Skin epidermis (tissue), 12 donors: Measurements from ENCODE around the gene RAD51AP2.
"Not testable (repeated sequence)": the region's sequence is repeated elsewhere in the genome, so short reads cannot be mapped to it uniquely, and the experiment has no call there.

Experiments
- H3K27ac ChIP-seq, 21 experiments: fragments of 200-600 bp; sonication (generic) in 11 of 21; one replicate each; pipeline ENCODE4 v1.5.0; 2020; ENCODE audit warnings: mild to moderate bottlenecking in 3 of 21, inconsistent platforms in 2 of 21, moderate library complexity in 2 of 21
- H3K4me3 ChIP-seq, 7 experiments: fragments of 200-600 bp; sonication (generic) in 2 of 7; one replicate each; pipeline ENCODE4 v1.5.0; 2020; ENCODE audit warnings: inconsistent platforms in 2 of 7, mild to moderate bottlenecking in 2 of 7, moderate library complexity in 1 of 7

RAD51AP2 gene

GRCh38 chr2:17518212-17519154, at the start of gene RAD51AP2:
Gene RAD51AP2, minus strand, starts transcription at chr2:17518440. Its CDS starts 25 bp downstream, at chr2:17518415.
- peak within 1 kb of the TSS; percentile 21 to 41 (median 31) for H3K4me3 ChIP-seq
- peak within 1 kb of the TSS in 8 of 21 experiments; percentile 11 to 66 (median 28) for H3K27ac ChIP-seq

- H3K4me3 ChIP-seq, H3K27ac ChIP-seq: not testable (repeated sequence)
Measured at GRCh38 chr2:17565726-17566125, 47.5 kb upstream of the RAD51AP2 start.

- H3K27ac ChIP-seq, result peak overlapping the region in 1 of 21 experiments; percentile 19
- no peak overlapping the region for H3K4me3 ChIP-seq
Measured at GRCh38 chr2:17558878-17559277, 40.6 kb upstream of the RAD51AP2 start.

DNA sequence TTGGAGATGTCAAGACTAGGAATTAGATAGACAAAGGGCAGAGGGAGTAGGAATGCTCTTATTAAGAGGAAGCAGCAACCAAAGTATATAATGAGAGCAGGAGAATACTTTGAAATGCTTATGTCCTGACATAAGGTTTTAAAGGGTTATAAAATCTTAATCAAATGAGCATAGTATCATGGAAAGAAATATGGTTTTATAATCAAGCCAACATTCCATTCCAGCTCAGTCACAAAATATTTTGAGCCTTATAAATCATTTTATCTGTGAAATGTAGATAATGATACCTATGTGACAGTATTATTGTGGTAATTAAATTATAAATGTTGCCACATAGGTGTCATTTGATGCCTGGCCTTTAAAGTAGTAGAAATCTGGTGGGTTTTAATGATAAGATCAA, 39.8 kb upstream of the RAD51AP2 start:
- Histone ChIP-seq H3K27ac (peak overlapping the region in 2 of 21 experiments; percentile 12 to 56), H3K4me3 (no peak overlapping the region)

GRCh38 chr2:17557596-17557995, 39.4 kb upstream of the RAD51AP2 start:
- H3K27ac ChIP-seq, result peak overlapping the region in 2 of 21 experiments; percentile 12 to 56
- no peak overlapping the region for H3K4me3 ChIP-seq

DNA sequence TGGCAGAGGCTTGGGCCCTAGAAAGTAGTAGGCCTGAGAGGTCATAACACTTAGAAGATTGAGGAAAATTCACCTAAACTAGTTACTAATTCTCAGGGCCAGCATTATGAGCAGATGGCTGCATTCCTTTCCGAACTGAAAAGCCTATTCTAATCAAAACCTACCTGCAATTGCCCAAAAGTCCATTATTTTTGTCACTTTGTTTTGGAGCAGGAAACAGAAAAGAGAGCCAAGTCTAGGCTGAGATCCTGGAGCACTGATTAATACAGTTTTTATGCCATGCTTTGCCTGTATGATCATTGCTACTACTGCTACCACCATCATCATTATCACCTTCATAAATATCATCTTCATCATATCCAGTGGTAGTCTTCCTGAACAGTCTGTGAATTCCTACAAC, 36.9 kb upstream of the RAD51AP2 start:
- H3K27ac ChIP-seq, result no peak overlapping the region
- H3K4me3 ChIP-seq, result no peak overlapping the region

- H3K27ac ChIP-seq, result no peak overlapping the region
- H3K4me3 ChIP-seq, result no peak overlapping the region
Measured at GRCh38 chr2:17550907-17551306, 32.7 kb upstream of the RAD51AP2 start.

GRCh38 chr2:17547737-17548136, 29.5 kb upstream of the RAD51AP2 start:
- no peak overlapping the region for H3K4me3 ChIP-seq
- H3K27ac ChIP-seq, result no peak overlapping the region

DNA sequence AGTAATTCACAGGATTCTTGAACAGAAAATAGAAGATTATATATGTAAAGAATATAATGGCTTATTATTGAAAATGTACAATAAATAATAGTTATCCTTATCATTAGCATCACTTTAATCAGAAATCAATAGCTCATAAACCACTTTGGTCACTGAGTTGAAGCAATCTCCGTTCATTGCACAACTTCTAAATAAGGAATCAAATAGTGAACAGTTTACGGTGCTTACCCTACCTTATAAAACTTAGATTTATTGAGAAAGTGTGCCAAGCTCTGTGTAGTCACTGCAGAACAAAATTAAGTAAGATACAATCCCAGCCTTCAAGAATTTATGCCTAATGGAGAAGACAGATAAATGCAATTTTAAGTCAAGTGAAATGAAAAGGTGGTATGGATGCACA, 29.0 kb upstream of the RAD51AP2 start:
- H3K27ac ChIP-seq, result no peak overlapping the region
- H3K4me3 ChIP-seq, result no peak overlapping the region

DNA sequence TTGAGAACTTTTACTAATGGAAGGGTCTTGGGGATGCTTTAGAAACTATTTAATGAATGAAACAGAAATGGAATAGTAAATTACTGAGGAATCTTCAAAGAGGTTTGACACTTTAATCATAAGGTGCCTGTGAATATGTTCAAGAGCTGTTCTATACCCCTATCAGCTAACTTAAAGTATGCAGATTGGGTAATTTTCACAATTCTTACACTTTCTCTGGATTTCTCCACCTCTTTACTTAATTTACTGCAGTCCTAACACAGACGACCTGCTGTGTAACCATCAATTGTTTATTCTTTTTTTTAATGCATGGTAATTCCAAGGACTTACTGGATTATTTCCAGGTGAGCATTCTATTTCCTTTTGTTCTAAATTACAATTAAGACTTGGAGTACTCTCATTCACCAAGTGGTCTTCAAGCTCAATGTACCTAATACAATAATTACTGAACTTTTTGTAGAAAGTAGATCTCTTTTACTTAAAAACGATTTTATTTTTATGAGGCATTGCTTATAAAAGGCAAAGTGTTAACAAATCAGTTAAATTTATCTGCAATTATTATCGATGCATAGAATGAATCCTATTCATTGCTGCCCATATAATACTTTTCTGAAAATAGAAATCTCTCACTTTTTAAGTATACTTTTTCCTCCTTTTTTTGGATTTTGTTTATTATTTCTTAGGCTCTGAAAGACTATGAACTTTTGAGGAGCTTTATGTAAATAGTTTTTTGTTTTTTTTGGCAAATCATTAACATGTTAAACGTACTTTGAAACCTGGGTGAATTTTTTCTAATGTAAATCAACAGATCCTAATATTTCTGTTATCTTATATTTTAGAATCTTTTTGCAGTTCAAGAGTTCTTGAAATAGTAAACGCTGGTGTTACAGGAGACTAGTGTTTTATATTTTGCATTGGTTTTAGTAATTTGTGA, 27.7 kb upstream of the RAD51AP2 start:
- no peak overlapping the region for H3K4me3 ChIP-seq
- no peak overlapping the region for H3K27ac ChIP-seq

- Histone ChIP-seq H3K4me3 (peak overlapping the region in 2 of 7 experiments; percentile 45 to 53), H3K27ac (peak overlapping the region in 2 of 21 experiments; percentile 1 to 34)
Measured at GRCh38 chr2:17544256-17544655, 26.0 kb upstream of the RAD51AP2 start.

DNA sequence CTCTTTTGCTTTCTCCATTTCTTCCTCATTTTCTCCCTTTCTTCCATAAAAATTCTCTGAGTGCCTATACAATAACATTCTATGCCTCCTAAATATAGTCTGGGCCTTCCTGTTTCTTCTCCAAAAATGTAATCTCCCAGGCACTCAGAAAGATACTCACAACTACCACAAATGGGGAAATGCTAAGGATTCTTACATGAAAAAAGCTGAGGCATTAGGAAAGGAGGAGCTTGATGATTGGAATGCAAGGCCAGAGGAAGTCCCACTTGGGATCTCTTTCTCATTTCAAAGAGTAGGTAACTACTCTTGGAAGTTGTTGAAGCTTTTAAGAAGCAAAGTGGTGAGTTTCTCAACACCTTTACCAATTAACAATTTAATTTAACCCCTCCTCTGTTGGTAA, 25.6 kb upstream of the RAD51AP2 start:
- H3K4me3 ChIP-seq, result peak overlapping the region in 2 of 7 experiments; percentile 45 to 53
- H3K27ac ChIP-seq, result peak overlapping the region in 4 of 21 experiments; percentile 0 to 94 (median 18)

DNA sequence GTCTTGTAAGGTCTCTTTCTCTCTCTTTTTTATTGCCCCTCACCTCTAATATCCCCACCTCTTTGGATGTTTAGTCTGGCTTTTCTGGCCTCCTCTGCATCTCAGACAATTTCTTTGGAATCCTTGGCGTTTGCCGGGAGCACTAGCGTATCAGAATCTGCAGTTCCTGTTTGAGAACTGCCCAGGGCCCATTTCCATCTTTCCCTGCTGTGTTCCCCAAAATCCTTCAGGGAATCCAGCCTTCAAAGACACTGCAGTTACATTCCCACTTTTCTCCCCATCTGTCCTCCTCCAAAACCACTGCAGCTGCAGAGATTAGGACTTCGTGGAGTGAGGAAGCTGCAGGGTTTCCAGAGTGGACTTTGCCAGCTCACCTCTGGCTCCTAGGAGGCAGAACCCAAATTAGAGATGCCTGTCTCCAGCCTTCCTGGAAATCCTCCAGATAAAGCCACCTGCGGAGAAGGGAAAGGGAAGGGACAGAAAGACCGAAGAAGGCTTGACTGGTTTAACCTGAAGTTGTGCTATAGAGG, 25.0 kb upstream of the RAD51AP2 start:
- peak overlapping the region in 4 of 21 experiments; percentile 1 to 94 (median 24) for H3K27ac ChIP-seq
- peak overlapping the region in 3 of 7 experiments; percentile 45 to 53 (median 49) for H3K4me3 ChIP-seq

DNA sequence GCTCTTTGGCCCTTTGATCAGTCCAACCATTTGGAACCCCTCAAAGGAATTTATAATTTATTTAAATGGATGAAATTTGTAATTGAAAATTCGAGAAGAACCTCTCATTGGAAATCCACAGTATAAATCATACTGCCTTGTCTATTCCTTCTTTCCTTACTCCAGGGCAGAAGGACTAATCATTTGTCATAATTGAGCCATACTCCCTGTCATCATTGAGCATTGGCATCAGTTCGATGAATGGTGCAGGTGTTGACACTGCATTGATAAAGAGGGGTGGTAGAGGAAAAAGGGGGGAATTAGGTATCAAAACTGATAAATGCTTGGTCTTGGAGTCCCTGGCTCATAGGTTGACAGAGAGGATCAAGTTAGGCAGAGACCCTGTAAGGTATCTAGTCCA, 24.2 kb upstream of the RAD51AP2 start:
- peak overlapping the region in 6 of 21 experiments; percentile 74 to 94 (median 90) for H3K27ac ChIP-seq

GRCh38 chr2:17541531-17541950, 23.3 kb upstream of the RAD51AP2 start:
- Histone ChIP-seq H3K27ac (peak overlapping the region in 15 of 21 experiments; percentile 20 to 94 (median 88)), H3K4me3 (peak overlapping the region; percentile 27 to 53 (median 45))

More for the DNA sequence above, 24.2 kb upstream of the RAD51AP2 start:
- peak overlapping the region in 6 of 7 experiments; percentile 6 to 53 (median 40) for H3K4me3 ChIP-seq

GRCh38 chr2:17540813-17541530, 22.7 kb upstream of the RAD51AP2 start:
- H3K27ac ChIP-seq, result peak overlapping the region in 17 of 21 experiments; percentile 72 to 94 (median 87)
- H3K4me3 ChIP-seq, result peak overlapping the region; percentile 27 to 53 (median 45)

DNA sequence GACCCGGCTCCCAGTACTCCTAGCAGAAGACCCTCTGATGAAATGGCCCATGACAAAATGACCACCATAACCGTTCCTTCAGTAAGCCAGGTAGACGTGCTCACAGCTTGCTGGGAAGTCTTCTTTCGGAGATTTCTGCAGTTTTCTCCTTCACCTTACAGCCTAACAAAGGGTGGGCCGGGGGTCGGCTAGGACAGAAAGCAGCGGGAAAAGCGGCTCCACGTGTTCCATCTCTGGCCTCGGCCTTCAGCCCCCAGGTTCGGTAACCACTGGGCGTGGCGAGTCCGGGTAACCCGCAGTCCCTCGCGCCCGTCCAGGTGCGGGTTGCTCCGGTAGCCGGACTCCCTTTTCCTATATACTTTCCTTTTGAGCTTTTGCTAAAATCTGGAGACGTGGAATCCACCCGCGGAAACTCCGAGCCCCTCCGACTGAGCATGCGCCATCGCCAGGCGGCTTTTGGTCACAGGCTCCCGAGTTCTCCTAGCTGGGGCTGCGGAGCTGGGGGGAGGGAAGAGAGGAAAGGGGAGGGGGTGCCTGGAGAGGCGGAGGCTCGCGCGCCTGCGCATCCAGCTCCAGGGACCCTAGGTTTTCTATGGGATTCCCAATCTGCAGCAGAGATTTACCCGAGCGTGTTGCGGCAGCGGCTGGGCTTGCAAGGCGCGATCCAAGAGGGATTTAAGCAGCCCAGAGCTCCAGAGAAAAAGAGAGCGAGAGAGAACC, 22.0 kb upstream of the RAD51AP2 start, which contains the start of gene VSNL1:
Gene VSNL1 (plus strand): TSS at position 604 of the 720 bp plus-strand sequence. CDS start 51,379 bp downstream, outside the sequence.
- Histone ChIP-seq H3K27ac (peak within 1 kb of the TSS in 20 of 21 experiments; percentile 66 to 94 (median 83)), H3K4me3 (peak within 1 kb of the TSS; percentile 27 to 53 (median 45))

DNA sequence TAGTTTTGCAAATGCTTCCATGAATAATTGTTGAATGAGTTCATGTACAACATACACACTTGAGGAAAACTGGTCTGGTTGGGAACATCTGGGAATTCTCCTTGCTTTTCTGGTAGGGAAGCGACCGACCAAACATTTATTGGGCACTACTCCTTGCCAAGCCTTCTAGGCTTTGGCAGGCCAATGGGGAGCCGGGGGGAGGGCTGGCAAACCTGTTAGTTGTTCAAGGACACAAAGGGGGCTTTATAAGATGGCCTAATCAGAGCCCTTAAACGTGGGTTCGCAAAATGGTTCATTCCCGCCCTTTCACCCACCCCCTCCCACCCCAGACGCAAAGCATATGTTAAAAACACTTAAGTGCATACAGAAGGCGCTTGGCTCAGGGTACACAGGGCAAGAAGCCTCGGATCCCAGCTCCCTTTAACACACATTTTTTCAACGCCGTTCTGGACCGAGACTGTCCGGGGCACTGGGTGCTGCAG, 21.4 kb upstream of the RAD51AP2 start:
- Histone ChIP-seq H3K27ac (peak overlapping the region in 20 of 21 experiments; percentile 10 to 94 (median 83)), H3K4me3 (peak overlapping the region; percentile 27 to 53 (median 45))
